OCI-M1 (cell line): ENCODE measurements around the gene PRAF2.
A peak's percentile ranks its signal among the peaks of the same experiment; 100 is the strongest.

ENCODE experiments used
- DNase-seq: peaks from one replicate; lab custom pipeline; 2025; lab: John Stamatoyannopoulos, UW

Gene PRAF2

DNA sequence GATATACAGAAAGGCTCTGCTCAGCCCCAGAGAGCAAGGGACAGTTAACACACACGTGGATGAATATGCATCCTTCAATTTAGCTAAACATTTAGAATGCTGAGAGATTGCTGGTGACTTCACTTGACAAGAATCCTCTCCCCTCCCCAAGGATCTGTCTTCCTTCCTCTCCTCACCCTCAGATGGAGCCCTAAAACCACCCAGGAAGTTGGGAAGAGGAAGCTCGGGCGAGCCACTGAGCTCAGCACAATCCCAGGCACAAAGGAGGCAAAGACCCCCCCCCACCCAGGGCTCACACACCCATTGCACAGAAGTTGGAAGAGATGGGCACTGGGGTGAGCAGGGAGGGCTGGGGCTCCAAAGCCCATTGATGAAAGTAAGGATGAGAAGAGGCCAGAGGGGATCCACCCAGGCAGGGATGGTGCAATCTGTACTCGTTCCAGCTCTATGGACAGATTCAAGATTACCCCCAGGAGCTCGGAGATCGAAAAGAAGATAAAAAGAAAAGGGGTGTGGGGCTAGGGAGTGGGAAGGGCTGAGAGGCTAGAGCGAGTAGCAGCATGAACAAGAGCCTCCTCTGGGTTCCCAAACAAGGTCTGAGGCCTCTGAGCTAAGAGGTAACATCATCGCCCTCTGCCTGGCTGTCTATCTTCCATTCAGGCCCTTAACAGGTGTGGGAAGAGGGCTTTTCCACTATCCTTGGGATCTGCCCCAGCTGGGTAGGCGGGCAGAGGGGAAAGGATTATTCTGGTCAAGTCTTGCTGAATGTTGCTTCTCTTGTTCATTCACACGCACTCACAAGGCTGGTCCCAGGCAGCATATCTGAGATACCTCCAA is 31.8 kb downstream of the PRAF2 start:
- DNase-seq: peak; percentile 63

DNA sequence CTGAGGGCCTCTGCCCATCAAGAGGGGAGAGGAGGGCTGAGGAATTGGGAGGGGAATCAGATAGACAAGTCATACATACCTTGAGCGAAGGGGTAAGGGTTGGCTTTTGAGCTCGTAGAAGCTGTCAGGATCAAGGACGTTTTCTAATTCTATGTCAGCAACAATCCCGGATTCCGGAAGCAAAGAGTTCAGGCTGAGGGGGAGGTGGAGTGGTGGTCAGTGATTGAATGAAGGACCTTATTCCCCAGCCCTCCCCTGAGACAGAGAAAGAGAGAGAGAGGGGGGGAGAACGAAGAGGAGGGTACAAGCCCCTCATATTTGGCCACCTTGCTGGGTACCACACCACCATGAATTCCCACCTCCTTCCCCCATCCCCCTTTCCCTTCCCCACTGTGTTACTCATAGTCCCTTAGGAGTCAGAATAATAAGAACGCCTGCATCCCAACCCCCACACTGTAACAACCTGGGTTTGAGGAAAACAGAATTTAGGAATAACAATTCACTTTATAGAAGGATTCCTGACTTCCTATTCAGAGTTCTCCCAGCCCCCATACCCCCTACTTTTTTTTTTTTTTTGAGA is 33.3 kb downstream of the PRAF2 start:
- no peak for DNase-seq

DNA sequence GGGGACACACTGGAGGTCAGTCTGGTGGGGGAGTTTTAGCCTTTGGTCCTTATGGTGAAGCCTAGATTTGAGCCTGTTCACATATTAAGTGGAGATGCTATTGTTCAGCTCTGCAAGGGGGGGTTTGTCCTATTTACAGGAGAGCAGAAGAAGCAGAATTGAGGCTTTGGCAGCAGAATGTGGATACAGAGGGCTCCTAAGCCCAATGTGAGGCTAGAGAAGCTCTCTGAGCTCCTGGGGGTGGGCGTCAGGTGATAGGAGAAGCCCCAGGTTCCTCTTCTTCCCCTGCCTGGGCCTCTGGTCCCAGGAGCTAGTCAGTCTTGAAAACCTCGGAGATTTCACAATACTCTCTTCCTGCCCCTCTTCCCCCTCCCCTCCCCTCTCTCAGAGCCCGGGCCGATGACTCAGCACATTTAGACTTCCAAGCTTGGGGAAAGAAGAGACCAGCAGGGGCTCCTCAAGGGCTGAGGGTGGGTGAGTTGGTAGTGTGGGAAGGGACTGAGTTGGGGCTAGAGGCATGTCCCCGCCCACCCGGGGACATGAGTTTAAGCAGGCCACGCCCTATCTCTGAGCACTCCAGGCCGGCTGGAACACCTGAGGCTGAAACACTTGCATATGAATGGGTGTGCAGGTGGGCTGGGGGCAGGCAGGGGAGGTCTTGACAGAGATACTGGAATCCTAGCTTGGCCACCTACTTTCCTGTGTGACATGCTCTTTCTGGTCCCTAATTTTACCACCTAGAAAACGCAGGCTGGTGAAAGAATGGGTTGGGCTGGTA is 34.0 kb downstream of the PRAF2 start:
- DNase-seq: peak; percentile 96

DNA sequence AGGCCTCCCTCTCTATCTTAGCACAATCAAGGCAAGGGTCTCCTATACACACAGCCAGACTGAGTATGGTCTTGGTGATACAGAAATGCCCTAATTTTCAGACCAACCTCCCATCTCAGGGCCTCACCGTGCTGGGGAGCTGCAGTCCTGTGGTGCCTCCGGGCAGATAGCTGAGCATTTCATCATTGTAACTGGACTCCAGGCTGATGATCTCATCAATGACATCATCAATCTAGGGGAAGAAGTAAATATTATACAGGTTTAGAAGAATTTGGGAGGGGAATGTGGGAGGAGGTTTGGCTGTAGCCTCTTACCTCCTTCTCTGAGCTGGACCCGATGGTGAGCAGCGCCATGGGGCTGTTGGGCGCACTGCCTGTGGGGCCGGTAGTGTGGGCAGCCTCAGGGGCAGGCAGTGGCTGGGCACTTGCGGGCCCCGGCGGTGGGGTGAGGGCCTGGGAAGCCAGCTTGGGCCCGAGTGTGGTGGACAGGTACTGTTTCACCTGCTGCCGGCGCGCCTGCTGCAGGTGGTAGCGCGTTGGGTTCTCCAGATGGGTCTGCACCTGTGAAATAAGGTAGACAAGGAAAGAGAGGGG is 35.8 kb downstream of the PRAF2 start:
- no peak for DNase-seq

DNA sequence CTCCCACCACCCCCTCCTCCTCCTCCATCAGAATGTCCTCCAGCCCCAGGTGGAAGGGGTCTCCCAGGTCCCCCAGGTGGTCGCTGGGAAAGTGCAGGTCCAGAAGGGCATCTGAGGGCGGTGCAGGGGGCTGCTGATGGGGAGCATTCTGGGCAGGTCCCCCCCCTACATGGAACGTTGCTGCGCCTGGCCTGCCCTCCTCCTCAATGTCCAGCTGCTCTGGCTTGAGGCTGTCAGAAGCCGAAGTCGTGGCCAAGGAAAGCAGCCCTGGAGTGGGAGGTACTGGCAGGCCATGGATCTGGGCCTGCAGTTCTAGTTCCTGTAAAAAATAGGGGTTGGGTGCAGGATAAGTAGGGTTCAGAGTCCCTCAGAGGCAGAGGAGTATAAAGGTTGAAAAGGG is 43.5 kb downstream of the PRAF2 start:
- no peak for DNase-seq

DNA sequence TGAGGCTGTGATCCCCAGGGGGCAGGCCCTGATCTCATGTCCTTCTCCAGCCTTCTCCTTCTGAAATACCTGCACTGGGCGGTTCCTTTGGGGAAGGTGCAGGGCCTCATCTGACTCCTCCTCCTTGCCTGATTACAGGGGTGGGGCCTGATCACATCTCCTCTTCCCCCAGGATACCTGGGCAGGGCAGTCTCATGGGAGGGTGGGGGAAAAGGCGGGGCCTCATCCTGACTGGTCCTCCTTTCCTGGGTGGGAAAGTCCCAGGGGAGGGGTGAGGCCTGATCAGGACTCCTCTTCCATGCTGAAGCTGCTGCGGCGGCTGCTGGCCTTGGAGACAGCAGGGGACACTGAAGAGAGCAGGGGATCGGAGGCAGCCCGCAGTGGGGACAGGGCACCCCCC is 43.9 kb downstream of the PRAF2 start:
- no peak for DNase-seq
